ENCODE results near the gene CTNNBIP1. TPM values are rescaled to one million over a fixed set of nuclear protein-coding genes. Genes with fewer than 3 reads are reported as not detected.

Gene CTNNBIP1
- total RNA-seq, 1 experiment from 2014 or later, result 14.6 TPM

- no TSS peak for BruUV-seq (replicated peaks)
- Histone ChIP-seq H3K4me3 (ENCODE audit: low read depth, low read length, poor library complexity, severe bottlenecking) (no peak overlapping the region), H3K4me1 (ENCODE audit: insufficient read depth, low read length, poor library complexity, severe bottlenecking) (peaks cover 6% of the 10 kb centered on the region), H3K36me3 (ENCODE audit: insufficient read depth, low read length, poor library complexity, severe bottlenecking) (no peaks in the 10 kb centered on the region), H3K9me3 (ENCODE audit: low read depth, low read length, poor library complexity, severe bottlenecking) (no peaks in the 10 kb centered on the region), H3K27ac (ENCODE audit: low read depth, low read length, poor library complexity, severe bottlenecking) (no peak overlapping the region), H3K27me3 (replicated peaks; ENCODE audit: insufficient read depth, low read depth, low read length, poor library complexity) (no peaks in the 10 kb centered on the region)
- ChIA-PET POLR2A (ENCODE audit: low non-redundant PET) (no interaction called here), CTCF (no interaction called here)
- intact Hi-C loops (cut with micrococcal nuclease; ENCODE audit: unreplicated experiment), result no loop called here
- DNase-seq (ENCODE audit: low spot score), result no peak
- TF ChIP-seq CTCF (conservative IDR thresholded peaks at IDR 0.05; ENCODE audit: low read depth, low read length), result no peak
- TF ChIP-seq EZH2 (IDR thresholded peaks at IDR 0.05; ENCODE audit: borderline replicate concordance, low read depth, low read length, poor library complexity, severe bottlenecking), result no peak
Observed at GRCh38 chr1:9870572-9870971, 39.5 kb downstream of the CTNNBIP1 start.

GRCh38 chr1:9869831-9870251, 40.2 kb downstream of the CTNNBIP1 start:
- BruUV-seq (replicated peaks), result no TSS peak
- no peaks in the 10 kb centered on the region for H3K27me3 ChIP-seq (replicated peaks; ENCODE audit: insufficient read depth, low read depth, low read length, poor library complexity)
- ChIA-PET CTCF (no interaction called here), POLR2A (ENCODE audit: low non-redundant PET) (no interaction called here)
- intact Hi-C loops (cut with micrococcal nuclease; ENCODE audit: unreplicated experiment), result no loop called here
- H3K27ac ChIP-seq (ENCODE audit: low read depth, low read length, poor library complexity, severe bottlenecking), result no peak overlapping the region
- no peak for TF ChIP-seq EZH2 (IDR thresholded peaks at IDR 0.05; ENCODE audit: borderline replicate concordance, low read depth, low read length, poor library complexity, severe bottlenecking)
- TF ChIP-seq CTCF (conservative IDR thresholded peaks at IDR 0.05; ENCODE audit: low read depth, low read length), result no peak
- no peak for DNase-seq (ENCODE audit: low spot score)
- H3K36me3 ChIP-seq (ENCODE audit: insufficient read depth, low read length, poor library complexity, severe bottlenecking), result no peaks in the 10 kb centered on the region
- no peaks in the 10 kb centered on the region for H3K9me3 ChIP-seq (ENCODE audit: low read depth, low read length, poor library complexity, severe bottlenecking)
- no peak overlapping the region for H3K4me3 ChIP-seq (ENCODE audit: low read depth, low read length, poor library complexity, severe bottlenecking)
- H3K4me1 ChIP-seq (ENCODE audit: insufficient read depth, low read length, poor library complexity, severe bottlenecking), result no peaks in the 10 kb centered on the region

GRCh38 chr1:9868244-9868590, 41.9 kb downstream of the CTNNBIP1 start:
- H3K4me1 ChIP-seq (ENCODE audit: insufficient read depth, low read length, poor library complexity, severe bottlenecking), result no peaks in the 10 kb centered on the region
- no peak overlapping the region for H3K4me3 ChIP-seq (ENCODE audit: low read depth, low read length, poor library complexity, severe bottlenecking)
- no peak for TF ChIP-seq CTCF (conservative IDR thresholded peaks at IDR 0.05; ENCODE audit: low read depth, low read length)
- no peak for TF ChIP-seq EZH2 (IDR thresholded peaks at IDR 0.05; ENCODE audit: borderline replicate concordance, low read depth, low read length, poor library complexity, severe bottlenecking)
- H3K27me3 ChIP-seq (replicated peaks; ENCODE audit: insufficient read depth, low read depth, low read length, poor library complexity), result no peaks in the 10 kb centered on the region
- no peak for DNase-seq (ENCODE audit: low spot score)
- H3K36me3 ChIP-seq (ENCODE audit: insufficient read depth, low read length, poor library complexity, severe bottlenecking), result no peaks in the 10 kb centered on the region
- POLR2A ChIA-PET (ENCODE audit: low non-redundant PET), result no interaction called here
- CTCF ChIA-PET, result interaction anchor here (0.7 to 0.9 kb wide), 2 partner anchors 46 to 83 kb away, joined by 3 to 5 read pairs; no protein-coding TSS in a partner anchor
- BruUV-seq (replicated peaks), result no TSS peak
- no peak overlapping the region for H3K27ac ChIP-seq (ENCODE audit: low read depth, low read length, poor library complexity, severe bottlenecking)
- no peaks in the 10 kb centered on the region for H3K9me3 ChIP-seq (ENCODE audit: low read depth, low read length, poor library complexity, severe bottlenecking)
- intact Hi-C loops (cut with micrococcal nuclease; ENCODE audit: unreplicated experiment), result no loop called here

Measured in A673 (cell line).